Neutrophil (primary cell): ENCODE results near the gene TCTA.

Experiments used
- H3K27ac ChIP-seq: fragments of 200-600 bp; sonication (generic); 2 replicates; pipeline ENCODE4 v1.5.1; 2016; ENCODE audit warnings: mild to moderate bottlenecking, moderate library complexity
- H3K27me3 ChIP-seq: fragments of 200-600 bp; sonication (generic); 2 replicates; pipeline ENCODE4 v1.6.0; 2016; ENCODE audit warnings: mild to moderate bottlenecking
- H3K36me3 ChIP-seq: fragments of 200-600 bp; sonication (generic); 2 replicates; pipeline ENCODE4 v1.5.1; 2017
- H3K4me1 ChIP-seq, 2 experiments: fragments of 200-600 bp in 1 of 2; sonication (generic) in 1 of 2; 1 replicate in 1 of 2; 2 replicates in 1 of 2; pipeline versions ENCODE4 v1.5.1 to v1.6.1; 2013 to 2016; ENCODE audit warnings: low read depth in 1 of 2, low read length in 1 of 2, mild to moderate bottlenecking in 1 of 2, moderate library complexity in 1 of 2; ENCODE audit not compliant: control insufficient read depth in 1 of 2, insufficient read depth in 1 of 2
- H3K4me3 ChIP-seq, 2 experiments: fragments of 200-600 bp in 1 of 2; sonication (generic) in 1 of 2; 1 replicate in 1 of 2; 2 replicates in 1 of 2; pipeline ENCODE4 v1.5.1; 2013 to 2016; ENCODE audit warnings: low read depth in 1 of 2, low read length in 1 of 2, mild to moderate bottlenecking in 1 of 2, moderate library complexity in 1 of 2
- H3K9me3 ChIP-seq: fragments of 200-600 bp; sonication (generic); 2 replicates; pipeline ENCODE4 v1.5.1; 2016
- TF ChIP-seq, protein P1 (sequence below): fragments of 200-600 bp; sonication (generic); IDR thresholded peaks from 2 replicates; pipeline ENCODE4 v1.5.1; 2016; ENCODE audit warnings: antibody characterized with exemption

TCTA gene, protein sequence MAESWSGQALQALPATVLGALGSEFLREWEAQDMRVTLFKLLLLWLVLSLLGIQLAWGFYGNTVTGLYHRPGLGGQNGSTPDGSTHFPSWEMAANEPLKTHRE

DNA sequence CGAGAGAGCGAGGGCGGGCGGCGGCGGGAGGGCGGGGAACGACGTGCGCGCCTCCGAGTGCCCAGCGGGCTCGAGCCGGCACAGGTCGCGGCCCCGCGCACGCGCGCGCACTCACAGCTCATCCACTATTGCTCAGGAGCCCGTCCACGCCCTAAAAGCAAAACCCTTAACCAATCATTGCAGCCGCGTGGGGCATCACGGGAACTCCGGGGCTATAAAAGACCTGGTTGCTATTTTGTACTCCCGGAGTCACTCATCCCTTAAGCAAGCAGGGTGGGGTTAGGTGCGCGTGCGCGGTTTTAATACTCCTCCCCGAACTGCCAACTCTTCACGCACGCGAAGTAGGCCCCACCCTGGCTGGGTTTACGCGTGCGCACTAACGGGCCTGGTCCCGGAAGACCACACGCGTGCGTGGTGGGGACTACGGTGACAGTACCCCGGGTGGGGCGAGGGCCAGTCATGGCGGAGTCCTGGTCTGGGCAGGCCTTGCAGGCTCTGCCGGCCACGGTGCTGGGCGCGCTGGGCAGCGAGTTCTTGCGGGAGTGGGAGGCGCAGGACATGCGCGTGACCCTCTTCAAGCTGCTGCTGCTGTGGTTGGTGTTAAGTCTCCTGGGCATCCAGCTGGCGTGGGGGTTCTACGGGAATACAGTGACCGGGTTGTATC is at the start of gene TCTA, which contains the start of gene RHOA:
Gene TCTA (plus strand): TSS at position 456 of the 664 bp plus-strand sequence. CDS start 4 bp downstream, at position 460.
Gene RHOA (minus strand): TSS at position 9 of the 664 bp plus-strand sequence. CDS start 36,387 bp downstream, outside the sequence.
- no peaks in the 10 kb centered on the region for H3K36me3 ChIP-seq
- no peaks in the 10 kb centered on the region for H3K27me3 ChIP-seq
- peak within 1 kb of the TSS; percentile 86 to 88 for H3K4me3 ChIP-seq
- peaks cover 85% of the 10 kb centered on the region in 2 experiments for H3K4me1 ChIP-seq
- no peaks in the 10 kb centered on the region for H3K9me3 ChIP-seq
- TF ChIP-seq, protein P1, sequence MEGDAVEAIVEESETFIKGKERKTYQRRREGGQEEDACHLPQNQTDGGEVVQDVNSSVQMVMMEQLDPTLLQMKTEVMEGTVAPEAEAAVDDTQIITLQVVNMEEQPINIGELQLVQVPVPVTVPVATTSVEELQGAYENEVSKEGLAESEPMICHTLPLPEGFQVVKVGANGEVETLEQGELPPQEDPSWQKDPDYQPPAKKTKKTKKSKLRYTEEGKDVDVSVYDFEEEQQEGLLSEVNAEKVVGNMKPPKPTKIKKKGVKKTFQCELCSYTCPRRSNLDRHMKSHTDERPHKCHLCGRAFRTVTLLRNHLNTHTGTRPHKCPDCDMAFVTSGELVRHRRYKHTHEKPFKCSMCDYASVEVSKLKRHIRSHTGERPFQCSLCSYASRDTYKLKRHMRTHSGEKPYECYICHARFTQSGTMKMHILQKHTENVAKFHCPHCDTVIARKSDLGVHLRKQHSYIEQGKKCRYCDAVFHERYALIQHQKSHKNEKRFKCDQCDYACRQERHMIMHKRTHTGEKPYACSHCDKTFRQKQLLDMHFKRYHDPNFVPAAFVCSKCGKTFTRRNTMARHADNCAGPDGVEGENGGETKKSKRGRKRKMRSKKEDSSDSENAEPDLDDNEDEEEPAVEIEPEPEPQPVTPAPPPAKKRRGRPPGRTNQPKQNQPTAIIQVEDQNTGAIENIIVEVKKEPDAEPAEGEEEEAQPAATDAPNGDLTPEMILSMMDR, result peak; percentile 30
- H3K27ac ChIP-seq, result peak within 1 kb of the TSS; percentile 99

GRCh38 chr3:49362561-49362960 is 49.7 kb upstream of the TCTA start:
- no peaks in the 10 kb centered on the region for H3K27me3 ChIP-seq
- H3K36me3 ChIP-seq, result peaks cover 88% of the 10 kb centered on the region
- peak overlapping the region; percentile 52 for H3K27ac ChIP-seq
- H3K4me1 ChIP-seq, result peaks cover 16 to 17% of the 10 kb centered on the region in 2 experiments
- no peak overlapping the region for H3K4me3 ChIP-seq
- TF ChIP-seq, protein P1, result no peak
- H3K9me3 ChIP-seq, result no peaks in the 10 kb centered on the region

DNA sequence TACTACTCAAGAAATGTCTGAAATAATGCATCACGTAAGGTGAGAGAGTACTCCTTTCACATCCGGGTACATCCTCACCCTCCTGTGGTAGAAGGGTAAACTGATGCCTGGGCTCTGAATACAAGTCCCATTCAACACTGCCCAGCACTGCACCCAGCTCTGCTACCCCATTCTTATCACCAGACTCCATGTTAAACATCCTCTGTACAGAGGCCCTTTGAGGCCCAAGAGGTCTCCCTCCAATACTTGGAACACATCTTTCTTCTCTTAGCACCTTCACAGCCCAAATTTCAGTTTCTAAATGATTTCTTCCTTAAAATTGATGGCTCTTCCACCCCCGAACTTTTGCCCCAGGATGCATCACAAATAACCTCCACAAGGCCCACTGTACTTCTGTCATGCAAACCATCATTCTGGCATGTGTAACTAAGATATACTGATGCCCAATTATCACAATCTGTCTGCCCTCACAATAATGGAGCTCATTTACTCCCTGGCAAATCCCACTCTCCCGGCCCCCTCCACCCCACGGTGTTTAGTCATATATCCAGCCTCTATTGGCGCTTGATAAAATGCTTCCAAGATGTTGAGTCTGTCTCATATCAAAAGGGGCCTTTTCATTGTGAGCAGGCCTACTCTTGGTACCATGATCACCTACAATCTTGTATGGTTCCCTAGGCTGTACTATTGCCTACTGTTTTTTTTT is 41.5 kb upstream of the TCTA start:
- Histone ChIP-seq H3K4me3 (no peak overlapping the region), H3K27me3 (no peaks in the 10 kb centered on the region), H3K4me1 (peaks cover 6% of the 10 kb centered on the region in 2 experiments), H3K9me3 (no peaks in the 10 kb centered on the region), H3K36me3 (peaks cover 83% of the 10 kb centered on the region), H3K27ac (peak overlapping the region; percentile 51)
- TF ChIP-seq, protein P1, result no peak

- Histone ChIP-seq H3K36me3 (peaks cover 71% of the 10 kb centered on the region), H3K4me3 (no peak overlapping the region)
- TF ChIP-seq, protein P1, result no peak
These were observed 40.3 kb upstream of the TCTA start for GRCh38 chr3:49371946-49372345.

DNA sequence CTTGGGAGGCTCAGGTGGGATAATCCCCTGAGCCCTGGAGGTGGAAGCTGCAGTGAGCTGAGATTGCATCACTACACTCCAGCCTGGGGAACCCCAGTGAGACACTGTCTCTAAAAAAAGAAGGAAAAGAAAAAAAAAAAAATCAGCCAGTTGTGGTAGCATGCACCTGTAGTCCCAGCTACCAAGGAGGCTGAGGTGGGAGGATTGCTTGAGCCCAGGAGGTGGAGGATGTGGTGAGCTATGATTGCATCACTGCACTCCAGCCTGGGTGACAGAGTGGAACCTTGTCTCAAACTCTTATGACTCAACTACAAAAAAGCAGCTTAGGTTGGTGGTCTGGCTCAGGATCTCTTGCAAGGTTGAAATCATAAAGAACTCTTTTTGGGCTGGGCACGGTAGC is 34.7 kb upstream of the TCTA start:
- H3K4me3 ChIP-seq, result no peak overlapping the region
- no peaks in the 10 kb centered on the region for H3K27me3 ChIP-seq
- H3K9me3 ChIP-seq, result no peaks in the 10 kb centered on the region
- H3K36me3 ChIP-seq, result peaks cover 27% of the 10 kb centered on the region
- peak overlapping the region; percentile 51 for H3K27ac ChIP-seq
- peaks cover 14 to 21% of the 10 kb centered on the region in 2 experiments for H3K4me1 ChIP-seq
- TF ChIP-seq, protein P1, result no peak

More at GRCh38 chr3:49371946-49372345, 40.3 kb upstream of the TCTA start:
- no peaks in the 10 kb centered on the region for H3K27me3 ChIP-seq
- no peaks in the 10 kb centered on the region for H3K9me3 ChIP-seq
- peak overlapping the region; percentile 41 for H3K27ac ChIP-seq
- peaks cover 6% of the 10 kb centered on the region in 2 experiments for H3K4me1 ChIP-seq
